Tibial nerve (tissue), 4 donors: ENCODE measurements around the gene FAAP24.

Source experiments
- EP300 ChIP-seq, 2 donors: sonication (generic); formaldehyde crosslinking; IDR thresholded peaks; one replicate each; pipeline ENCODE4 v1.6.1; 2017; ENCODE audit warnings: antibody characterized with exemption in 2 of 2, mild to moderate bottlenecking in 1 of 2
- POLR2A ChIP-seq, 2 donors: fragments of 450-650 bp; IDR thresholded peaks; one replicate each; pipeline ENCODE4 v1.6.1; 2017; ENCODE audit warnings: antibody characterized with exemption in 2 of 2, mild to moderate bottlenecking in 2 of 2, moderate library complexity in 2 of 2
- TF ChIP-seq, protein P1 (sequence below), 5 experiments: fragments of 200-600 bp in 3 of 5; fragments of 450-650 bp in 2 of 5; sonication (generic) in 3 of 5; IDR thresholded peaks; one replicate each; pipeline ENCODE4 v1.5.1; 2016 to 2019; ENCODE audit warnings: antibody characterized with exemption in 5 of 5, mild to moderate bottlenecking in 3 of 5, moderate library complexity in 2 of 5

DNA sequence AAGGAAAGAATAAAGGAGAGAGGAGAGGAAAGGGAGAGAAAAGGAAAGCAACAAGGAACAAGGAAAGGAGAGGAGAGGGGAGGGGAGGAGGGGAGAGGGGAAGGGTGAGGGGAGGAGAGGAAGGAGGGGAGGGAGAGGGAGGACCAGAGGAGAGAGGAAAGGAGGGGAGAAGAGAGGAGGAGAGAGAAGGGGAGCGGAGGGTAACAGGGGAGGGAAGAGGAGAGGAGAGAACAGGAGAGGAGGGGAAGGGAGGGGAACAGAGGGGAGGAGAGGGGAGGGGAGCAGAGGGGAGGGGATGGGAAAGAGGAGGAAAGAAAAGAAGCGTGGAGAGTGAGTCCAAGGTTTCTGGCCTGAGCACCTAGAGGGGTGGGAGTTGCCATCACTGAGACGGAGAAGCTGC is 26.7 kb downstream of the FAAP24 start:
- no peak for TF ChIP-seq POLR2A (IDR thresholded peaks at IDR 0.05)
- TF ChIP-seq, protein P1, sequence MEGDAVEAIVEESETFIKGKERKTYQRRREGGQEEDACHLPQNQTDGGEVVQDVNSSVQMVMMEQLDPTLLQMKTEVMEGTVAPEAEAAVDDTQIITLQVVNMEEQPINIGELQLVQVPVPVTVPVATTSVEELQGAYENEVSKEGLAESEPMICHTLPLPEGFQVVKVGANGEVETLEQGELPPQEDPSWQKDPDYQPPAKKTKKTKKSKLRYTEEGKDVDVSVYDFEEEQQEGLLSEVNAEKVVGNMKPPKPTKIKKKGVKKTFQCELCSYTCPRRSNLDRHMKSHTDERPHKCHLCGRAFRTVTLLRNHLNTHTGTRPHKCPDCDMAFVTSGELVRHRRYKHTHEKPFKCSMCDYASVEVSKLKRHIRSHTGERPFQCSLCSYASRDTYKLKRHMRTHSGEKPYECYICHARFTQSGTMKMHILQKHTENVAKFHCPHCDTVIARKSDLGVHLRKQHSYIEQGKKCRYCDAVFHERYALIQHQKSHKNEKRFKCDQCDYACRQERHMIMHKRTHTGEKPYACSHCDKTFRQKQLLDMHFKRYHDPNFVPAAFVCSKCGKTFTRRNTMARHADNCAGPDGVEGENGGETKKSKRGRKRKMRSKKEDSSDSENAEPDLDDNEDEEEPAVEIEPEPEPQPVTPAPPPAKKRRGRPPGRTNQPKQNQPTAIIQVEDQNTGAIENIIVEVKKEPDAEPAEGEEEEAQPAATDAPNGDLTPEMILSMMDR (IDR thresholded peaks at IDR 0.05): no peak
- no peak for TF ChIP-seq EP300 (IDR thresholded peaks at IDR 0.05)
